ENCODE measurements around the gene ATP1A1.
A peak's percentile ranks its signal among the peaks of the same experiment; 100 is the strongest.

Gene ATP1A1

DNA sequence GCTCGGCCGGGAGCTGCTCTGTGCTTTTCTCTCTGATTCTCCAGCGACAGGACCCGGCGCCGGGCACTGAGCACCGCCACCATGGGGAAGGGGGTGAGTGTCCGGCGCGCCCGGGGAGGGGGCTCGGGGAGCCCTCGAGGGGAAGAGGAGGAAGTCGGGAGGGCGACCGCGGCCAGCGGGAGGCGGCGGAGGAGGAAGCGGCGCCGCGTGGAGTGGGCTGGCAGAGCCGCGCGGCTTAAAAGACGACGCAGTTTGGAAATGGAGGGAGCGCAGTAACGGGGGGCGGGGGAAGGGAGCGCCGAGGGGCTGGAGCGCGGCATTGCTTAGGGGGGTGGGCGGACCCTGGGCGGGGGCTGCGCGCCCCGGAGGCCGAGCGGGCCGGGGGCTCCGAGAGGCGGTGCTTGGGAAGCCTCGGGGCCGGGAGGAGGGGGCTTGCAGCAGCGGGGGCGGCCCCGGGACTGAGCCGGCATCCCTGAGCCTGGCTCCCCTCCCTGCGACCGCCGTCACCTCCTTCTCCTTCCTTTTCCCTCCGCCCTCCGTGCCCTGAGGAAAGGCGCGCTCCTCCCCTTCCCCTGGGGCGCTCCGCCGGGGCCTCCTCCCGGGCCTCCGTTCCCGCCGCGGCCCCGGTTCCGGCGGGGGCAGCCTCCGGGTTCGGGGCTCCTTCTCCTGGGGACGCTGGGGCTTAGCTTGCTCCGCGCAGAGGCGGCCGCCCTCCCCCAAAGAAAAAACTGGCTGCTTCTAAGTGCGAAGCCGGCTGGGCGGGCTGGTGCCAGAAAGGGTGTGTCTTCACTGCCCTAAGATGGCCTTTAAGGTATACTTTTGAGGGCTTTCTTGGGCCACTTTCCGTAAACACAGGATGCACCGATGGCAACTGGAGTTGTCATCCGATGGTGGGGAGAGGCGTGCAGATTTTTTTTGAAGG lies 648 bp downstream of the ATP1A1 start:
- peak; percentile 37 to 81 (median 67) for DNase-seq

- DNase-seq, result peak in 5 of 6 experiments; percentile 19 to 48 (median 32)
Measured at GRCh38 chr1:116374353-116375147, 1.5 kb downstream of the ATP1A1 start.

DNA sequence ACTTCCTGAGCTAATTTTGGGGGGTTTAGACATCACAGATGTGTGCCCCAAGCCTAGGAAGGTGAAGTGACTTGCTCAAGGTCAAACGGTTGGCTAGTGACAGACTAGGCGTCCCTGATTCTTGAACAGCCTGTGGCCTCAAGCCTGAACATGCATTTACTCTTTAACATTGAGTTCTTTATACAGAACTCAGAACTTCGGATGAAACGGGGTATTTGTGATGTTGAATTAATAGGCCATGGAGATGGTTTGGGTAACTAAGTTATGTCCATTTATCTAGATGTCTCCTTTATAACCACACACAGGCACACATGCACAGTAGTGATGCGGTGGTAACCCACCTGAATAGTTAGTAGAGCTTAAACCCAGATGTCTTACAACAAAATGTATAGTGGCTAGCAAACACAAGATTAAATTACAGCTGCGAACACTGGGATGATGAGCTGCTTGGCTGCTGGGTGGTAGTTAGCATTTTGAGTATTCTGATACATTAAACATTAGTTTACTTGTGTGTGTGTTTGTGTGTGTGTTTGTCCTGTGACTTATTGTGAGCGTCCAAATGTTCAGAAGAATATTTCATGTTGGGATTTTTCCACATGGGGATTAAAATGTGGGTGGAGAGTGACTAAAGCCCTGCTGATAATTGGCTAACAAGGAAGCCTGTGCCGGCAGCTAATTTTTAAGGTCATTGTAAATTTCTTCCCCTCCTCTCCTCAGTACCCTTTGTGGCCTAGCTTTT lies 2.3 kb downstream of the ATP1A1 start:
- DNase-seq, result peak in 1 of 6 experiments; percentile 28

GRCh38 chr1:116375887-116376728 lies 3.1 kb downstream of the ATP1A1 start:
- DNase-seq, result peak; percentile 3 to 45 (median 16)

- no peak for DNase-seq
Measured at GRCh38 chr1:116376729-116377086, 3.7 kb downstream of the ATP1A1 start.

DNA sequence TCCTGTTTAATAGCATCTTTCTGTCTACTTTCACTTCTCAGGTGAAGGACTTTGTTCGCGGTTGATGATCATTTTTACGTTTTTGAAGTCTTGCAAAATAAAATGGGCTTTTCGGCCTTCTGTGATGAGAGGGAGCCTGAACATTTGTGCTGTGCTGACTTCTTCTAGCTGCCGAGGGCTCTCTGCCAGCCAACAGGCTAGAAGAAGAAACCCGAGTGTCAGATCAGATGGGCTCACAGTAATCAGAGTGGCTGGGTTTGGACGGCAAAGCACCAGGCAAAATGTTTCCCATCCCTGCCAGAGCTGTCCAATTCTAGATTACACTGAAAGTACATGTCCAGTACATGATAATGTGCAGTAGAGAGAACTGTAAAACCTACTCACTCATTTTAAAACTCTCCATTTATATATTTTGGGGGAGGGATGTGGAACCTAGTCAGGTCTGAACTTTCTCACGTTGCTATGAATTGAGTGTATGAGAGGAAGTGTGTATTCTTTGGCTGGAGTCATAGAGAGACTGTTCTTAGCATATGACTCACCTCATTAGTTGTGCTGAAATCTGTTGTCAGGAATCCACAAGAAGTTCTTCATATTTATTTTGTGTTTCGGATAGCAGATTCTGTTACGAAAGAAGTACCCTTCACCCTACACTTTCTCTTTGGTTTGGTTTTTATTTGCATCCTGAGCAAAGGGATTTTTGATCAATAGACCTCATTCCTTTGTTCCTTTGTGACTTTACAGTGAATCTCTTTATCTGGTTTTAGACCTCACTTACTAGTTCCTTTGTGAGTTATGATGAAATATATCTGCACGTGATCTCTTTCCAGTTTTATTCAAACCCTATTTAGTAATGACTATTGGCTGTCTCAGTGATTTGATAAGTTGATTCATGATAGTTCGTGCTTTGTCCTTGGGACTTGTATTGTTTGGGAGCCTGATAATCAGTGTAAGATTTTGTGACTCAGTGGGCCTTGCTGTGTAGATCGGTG lies 4.8 kb downstream of the ATP1A1 start:
- DNase-seq, result peak; percentile 6 to 65 (median 42)

- no peak for DNase-seq
Measured at GRCh38 chr1:116379057-116379630, 6.1 kb downstream of the ATP1A1 start.

- no peak for DNase-seq
Measured at GRCh38 chr1:116379674-116380498, 6.8 kb downstream of the ATP1A1 start.

GRCh38 chr1:116380499-116381242 lies 7.6 kb downstream of the ATP1A1 start:
- no peak for DNase-seq

- DNase-seq, result no peak
Measured at GRCh38 chr1:116382321-116382720, 9.3 kb downstream of the ATP1A1 start.

DNA sequence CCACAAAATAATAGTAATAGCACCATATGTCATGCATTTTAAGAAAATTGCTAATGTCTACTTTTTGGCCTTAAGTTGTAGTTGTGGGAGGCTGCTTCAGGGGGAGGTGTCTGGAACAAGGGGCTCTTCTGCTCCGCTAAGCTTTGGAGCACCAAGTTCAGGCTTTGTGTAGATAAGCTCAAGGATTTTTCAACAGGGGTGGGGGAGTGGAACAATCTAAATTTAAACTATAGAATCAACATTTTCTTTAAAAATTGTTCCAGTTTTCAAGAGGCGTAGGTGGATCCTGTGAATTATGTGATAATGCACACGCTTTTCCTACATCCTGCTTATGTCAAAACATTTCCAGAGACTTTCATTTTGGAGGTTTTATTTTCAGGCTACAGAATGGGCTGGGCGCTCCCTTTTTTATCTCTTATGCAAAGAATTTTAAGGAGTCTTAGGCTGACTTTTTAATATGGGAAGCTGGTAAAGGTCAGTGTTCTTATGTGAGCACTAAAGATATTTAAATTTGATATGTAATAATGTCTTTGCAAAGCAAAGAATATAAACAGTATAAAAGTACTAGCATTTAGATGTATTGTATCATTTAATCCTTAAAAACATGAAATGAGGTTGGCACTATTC lies 9.9 kb downstream of the ATP1A1 start:
- DNase-seq, result no peak

DNA sequence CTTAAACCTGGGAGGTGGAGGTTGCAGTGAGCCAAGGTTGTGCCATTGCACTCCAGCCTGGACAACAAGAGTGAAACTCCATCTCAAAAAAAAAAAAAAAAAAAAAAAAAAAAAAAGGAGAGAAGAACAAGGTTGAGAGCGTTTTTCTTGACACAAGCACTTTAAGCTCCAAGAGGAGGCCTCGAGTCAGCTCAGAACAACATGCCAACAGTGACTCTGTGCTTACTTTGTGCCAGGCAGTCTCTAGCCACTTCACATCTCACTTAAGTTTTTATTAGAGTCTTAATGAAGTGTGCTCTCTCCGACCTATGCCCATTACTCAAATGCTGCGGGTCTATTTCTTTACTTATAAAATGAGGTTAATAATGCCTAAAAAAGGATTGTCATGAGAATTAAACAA lies 13.0 kb downstream of the ATP1A1 start:
- no peak for DNase-seq

- DNase-seq, result no peak
Measured at GRCh38 chr1:116387551-116387950, 14.5 kb downstream of the ATP1A1 start.

DNA sequence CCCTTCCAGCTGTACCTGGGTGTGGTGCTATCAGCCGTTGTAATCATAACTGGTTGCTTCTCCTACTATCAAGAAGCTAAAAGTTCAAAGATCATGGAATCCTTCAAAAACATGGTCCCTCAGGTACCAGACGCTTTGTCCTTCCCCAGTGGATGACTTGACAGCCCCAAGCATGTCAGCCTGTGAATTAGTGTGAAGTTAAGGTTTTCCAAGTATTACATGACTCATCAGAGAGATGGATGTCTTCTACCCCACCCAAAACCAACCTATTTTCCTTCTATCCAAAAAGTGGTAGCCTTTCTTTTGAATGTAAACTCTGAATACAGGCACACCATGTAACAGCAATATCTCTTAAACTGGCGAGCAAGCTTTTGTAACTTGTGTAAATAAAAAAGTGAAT lies 15.1 kb downstream of the ATP1A1 start:
- DNase-seq, result no peak

GRCh38 chr1:116389013-116389412 lies 16.0 kb downstream of the ATP1A1 start:
- DNase-seq, result no peak

- DNase-seq, result no peak
Measured at GRCh38 chr1:116389686-116390085, 16.6 kb downstream of the ATP1A1 start.

DNA sequence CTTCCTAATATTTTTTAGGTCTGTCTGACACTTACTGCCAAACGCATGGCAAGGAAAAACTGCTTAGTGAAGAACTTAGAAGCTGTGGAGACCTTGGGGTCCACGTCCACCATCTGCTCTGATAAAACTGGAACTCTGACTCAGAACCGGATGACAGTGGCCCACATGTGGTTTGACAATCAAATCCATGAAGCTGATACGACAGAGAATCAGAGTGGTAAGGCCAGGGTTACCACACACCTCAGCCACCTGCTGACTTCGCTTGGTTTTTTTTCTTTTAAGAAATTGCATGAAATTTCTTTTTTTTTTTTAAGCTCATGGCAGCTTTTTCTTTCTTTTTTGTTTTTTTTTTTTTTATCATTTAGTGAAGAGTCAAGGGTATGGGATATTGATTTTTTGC lies 17.2 kb downstream of the ATP1A1 start:
- no peak for DNase-seq

DNA sequence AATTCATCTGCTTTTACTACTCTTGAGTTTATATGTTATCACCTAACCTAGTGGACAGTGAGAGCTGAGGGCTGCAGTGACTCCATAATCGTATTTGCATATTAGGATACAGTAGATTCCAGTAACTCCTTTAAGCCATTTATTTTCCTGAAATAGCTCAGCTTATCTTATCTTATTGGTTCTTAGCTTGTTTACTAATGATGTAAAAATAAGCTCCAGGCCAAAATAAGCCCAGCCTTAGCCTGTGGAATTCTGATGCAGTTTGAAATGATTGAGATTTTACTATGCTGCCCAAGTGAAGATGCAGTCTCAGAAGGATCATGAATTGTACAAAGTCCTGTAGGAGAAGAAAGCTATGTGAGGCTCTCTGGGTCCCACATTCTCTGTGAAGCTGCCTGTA lies 18.1 kb downstream of the ATP1A1 start:
- DNase-seq, result no peak
